Smooth muscle cell (in vitro differentiated cells): ENCODE measurements around the gene TSC22D2. TPM values are rescaled to one million over a fixed set of nuclear protein-coding genes. Genes with fewer than 3 reads are reported as not detected.

ENCODE experiments used
- DNase-seq: peaks from one replicate; lab custom pipeline; 2025; ENCODE audit not compliant: unreplicated experiment; lab: John Stamatoyannopoulos, UW
- H2AFZ ChIP-seq: fragments of 200-600 bp; sonication (generic); 2 replicates; pipeline ENCODE4 v1.6.0; 2016; ENCODE audit warnings: antibody characterized with exemption, low read depth, mild to moderate bottlenecking
- H3F3A ChIP-seq: fragments of 200-600 bp; sonication (generic); 2 replicates; pipeline ENCODE4 v1.6.0; 2017; ENCODE audit warnings: antibody characterized with exemption, low read depth
- H3K27ac ChIP-seq: fragments of 200-600 bp; sonication (generic); 2 replicates; pipeline ENCODE4 v1.5.1; 2016; ENCODE audit warnings: low read depth, mild to moderate bottlenecking
- H3K27me3 ChIP-seq: fragments of 200-600 bp; sonication (generic); 2 replicates; pipeline ENCODE4 v1.6.1; 2016; ENCODE audit warnings: low read depth, mild to moderate bottlenecking
- H3K36me3 ChIP-seq: fragments of 200-600 bp; sonication (generic); 2 replicates; pipeline ENCODE4 v1.5.1; 2016; ENCODE audit warnings: low read depth
- H3K4me1 ChIP-seq: fragments of 200-600 bp; sonication (generic); 2 replicates; pipeline ENCODE4 v1.5.1; 2016; ENCODE audit warnings: low read depth
- H3K4me2 ChIP-seq: fragments of 200-600 bp; sonication (generic); 2 replicates; pipeline ENCODE4 v1.6.0; 2016; ENCODE audit warnings: mild to moderate bottlenecking
- H3K4me3 ChIP-seq: fragments of 200-600 bp; sonication (generic); 2 replicates; pipeline ENCODE4 v1.5.1; 2016; ENCODE audit warnings: mild to moderate bottlenecking
- H3K79me2 ChIP-seq: fragments of 200-600 bp; sonication (generic); 2 replicates; pipeline ENCODE4 v1.6.0; 2016; ENCODE audit warnings: low read depth, mild to moderate bottlenecking
- H3K9ac ChIP-seq: fragments of 200-600 bp; sonication (generic); 2 replicates; pipeline ENCODE4 v1.6.0; 2016; ENCODE audit warnings: low read depth
- H3K9me3 ChIP-seq: fragments of 200-600 bp; sonication (generic); replicated peaks from 2 replicates; pipeline ENCODE4 v1.5.1; 2016; ENCODE audit warnings: low read depth
- H4K20me1 ChIP-seq: fragments of 200-600 bp; sonication (generic); 2 replicates; pipeline ENCODE4 v1.6.0; 2016; ENCODE audit warnings: low read depth
- WGBS: methylation state at CpG from one replicate; pipeline ENCODE4 v1.1.7; 2016; ENCODE audit warnings: low lambda C conversion rate; 5-methylcytosine and 5-hydroxymethylcytosine counted together
- polyA plus RNA-seq: library from polyadenylated mRNA; unstranded; fragments of >200 nt; fragmentation: Nextera tagmentation; extraction: Ambion mirVana; gene quantifications from 2 replicates; pipeline ENCODE4 v1.2.1, GENCODE V29; 2016
- total RNA-seq: library from RNA; depleted of rRNA; stranded (reverse); fragments of >200 nt; gene quantifications from 2 replicates; pipeline ENCODE4 v1.2.3, GENCODE V29; 2014
- TF ChIP-seq, protein P1 (sequence below): fragments of 200-600 bp; sonication (generic); IDR thresholded peaks from 2 replicates; pipeline ENCODE4 v1.5.1; 2017; ENCODE audit warnings: borderline replicate concordance, mild to moderate bottlenecking, antibody characterized with exemption; ENCODE audit not compliant: insufficient read depth, poor library complexity, severe bottlenecking

The TSC22D2 gene
- total and polyA plus RNA-seq, 2 experiments from 2014 or later = 31.7 to 37.0 TPM

DNA sequence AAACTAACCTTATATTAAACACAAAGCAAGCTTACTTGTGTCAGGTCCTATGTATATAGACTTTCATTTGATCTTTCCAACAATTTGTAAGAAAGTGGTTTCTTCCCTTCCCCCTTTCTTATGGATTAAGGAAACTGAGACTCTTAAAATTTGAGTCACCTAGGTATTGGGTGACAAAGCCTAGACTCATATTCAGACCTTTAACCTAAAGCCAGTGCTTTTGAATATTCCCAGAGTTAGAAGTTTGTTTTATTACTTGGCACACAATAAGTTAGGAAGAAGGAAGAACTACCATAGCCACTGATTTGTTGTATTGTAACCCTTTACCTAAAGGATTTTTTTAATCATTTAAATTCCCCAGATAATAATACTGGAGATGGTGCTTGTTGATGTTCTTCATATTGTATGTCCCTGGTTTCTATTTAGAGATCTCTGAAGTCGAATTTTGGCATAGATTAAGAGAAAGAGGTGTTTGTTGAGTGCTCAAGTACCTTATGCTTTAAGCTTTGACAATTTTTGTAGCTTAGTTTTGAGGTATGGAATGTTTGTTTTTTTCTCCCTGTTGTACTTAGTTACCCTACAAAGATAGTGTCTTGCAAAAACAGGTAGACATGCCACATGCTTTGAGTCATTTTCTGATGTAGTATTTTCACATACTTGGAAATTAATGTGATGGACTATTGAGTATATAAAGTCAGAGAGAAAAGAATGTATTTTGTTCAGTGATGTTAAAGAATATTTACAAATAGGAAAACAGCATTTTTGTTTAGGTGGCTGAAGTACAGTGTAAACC, 11.2 kb downstream of the TSC22D2 start:
- TF ChIP-seq, protein P1, sequence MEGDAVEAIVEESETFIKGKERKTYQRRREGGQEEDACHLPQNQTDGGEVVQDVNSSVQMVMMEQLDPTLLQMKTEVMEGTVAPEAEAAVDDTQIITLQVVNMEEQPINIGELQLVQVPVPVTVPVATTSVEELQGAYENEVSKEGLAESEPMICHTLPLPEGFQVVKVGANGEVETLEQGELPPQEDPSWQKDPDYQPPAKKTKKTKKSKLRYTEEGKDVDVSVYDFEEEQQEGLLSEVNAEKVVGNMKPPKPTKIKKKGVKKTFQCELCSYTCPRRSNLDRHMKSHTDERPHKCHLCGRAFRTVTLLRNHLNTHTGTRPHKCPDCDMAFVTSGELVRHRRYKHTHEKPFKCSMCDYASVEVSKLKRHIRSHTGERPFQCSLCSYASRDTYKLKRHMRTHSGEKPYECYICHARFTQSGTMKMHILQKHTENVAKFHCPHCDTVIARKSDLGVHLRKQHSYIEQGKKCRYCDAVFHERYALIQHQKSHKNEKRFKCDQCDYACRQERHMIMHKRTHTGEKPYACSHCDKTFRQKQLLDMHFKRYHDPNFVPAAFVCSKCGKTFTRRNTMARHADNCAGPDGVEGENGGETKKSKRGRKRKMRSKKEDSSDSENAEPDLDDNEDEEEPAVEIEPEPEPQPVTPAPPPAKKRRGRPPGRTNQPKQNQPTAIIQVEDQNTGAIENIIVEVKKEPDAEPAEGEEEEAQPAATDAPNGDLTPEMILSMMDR = no peak
- peaks cover 100% of the 10 kb centered on the region for H3K79me2 ChIP-seq
- no peaks in the 10 kb centered on the region for H3K27me3 ChIP-seq
- peaks cover 60% of the 10 kb centered on the region for H3K4me1 ChIP-seq
- peak overlapping the region; percentile 46 for H3K27ac ChIP-seq
- no peak overlapping the region for H3K4me3 ChIP-seq
- no peaks in the 10 kb centered on the region for H3K36me3 ChIP-seq
- WGBS = 83% methylated on average over 1 of the region's 1 CpG
- H3K9ac ChIP-seq = no peak overlapping the region
- peaks cover 100% of the 10 kb centered on the region for H4K20me1 ChIP-seq
- no peak overlapping the region for H2AFZ ChIP-seq
- peaks cover 7% of the 10 kb centered on the region for H3F3A ChIP-seq
- peak overlapping the region; percentile 92 for H3K4me2 ChIP-seq
- no peak for DNase-seq
- H3K9me3 ChIP-seq = no peaks in the 10 kb centered on the region

DNA sequence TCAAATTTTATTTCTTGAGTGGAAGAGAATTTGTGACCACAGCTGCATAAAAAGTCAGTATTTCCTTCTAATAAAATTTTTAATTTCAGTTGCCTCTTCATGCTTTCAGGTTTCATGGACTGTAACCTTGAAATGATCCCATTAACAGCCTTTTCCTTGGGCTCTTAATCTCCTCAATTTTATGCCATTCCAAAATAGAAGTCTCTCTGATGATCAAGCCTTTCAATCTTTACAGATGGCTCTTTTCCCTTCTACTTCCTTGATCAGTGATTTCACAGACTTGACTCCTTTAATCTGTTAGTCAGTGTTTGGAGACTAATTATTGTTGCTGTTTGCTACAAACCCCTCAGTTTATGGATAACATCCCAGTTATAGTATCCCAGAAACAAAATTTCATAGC, 11.9 kb downstream of the TSC22D2 start:
- Histone ChIP-seq H3K79me2 (peaks cover 100% of the 10 kb centered on the region), H3K4me1 (peaks cover 55% of the 10 kb centered on the region), H3K9me3 (no peaks in the 10 kb centered on the region), H3K9ac (peak overlapping the region; percentile 1), H3K4me2 (peak overlapping the region; percentile 92), H3K4me3 (no peak overlapping the region), H3K27me3 (no peaks in the 10 kb centered on the region), H3K36me3 (peaks cover 5% of the 10 kb centered on the region), H2AFZ (no peak overlapping the region), H4K20me1 (peaks cover 100% of the 10 kb centered on the region), H3K27ac (peak overlapping the region; percentile 46), H3F3A (peaks cover 7% of the 10 kb centered on the region)
- TF ChIP-seq, protein P1 = no peak
- no peak for DNase-seq

DNA sequence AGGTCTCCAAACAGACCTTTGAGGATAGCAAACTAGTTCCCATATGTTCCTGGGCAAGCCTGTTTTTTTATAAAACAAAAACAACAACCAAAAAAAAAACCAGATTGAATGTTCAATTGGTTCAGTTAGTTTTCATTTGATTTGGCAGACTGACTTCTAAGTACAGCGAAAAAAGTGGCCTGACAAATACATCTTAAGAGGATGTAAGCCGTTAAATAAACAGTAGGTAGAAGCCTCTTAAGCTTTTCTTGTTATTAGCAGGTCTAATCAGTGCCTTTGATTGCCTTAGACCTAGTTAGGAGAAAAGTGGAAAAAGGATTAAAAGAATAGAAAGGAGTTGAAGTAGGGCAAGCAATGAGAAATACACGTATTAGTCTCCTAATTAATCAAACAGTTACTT, 13.2 kb downstream of the TSC22D2 start:
- Histone ChIP-seq H2AFZ (no peak overlapping the region), H3K27me3 (no peaks in the 10 kb centered on the region), H4K20me1 (peaks cover 100% of the 10 kb centered on the region), H3K79me2 (peaks cover 100% of the 10 kb centered on the region), H3K4me1 (peaks cover 43% of the 10 kb centered on the region), H3K4me3 (no peak overlapping the region), H3F3A (no peaks in the 10 kb centered on the region), H3K9me3 (no peaks in the 10 kb centered on the region), H3K9ac (no peak overlapping the region), H3K4me2 (peak overlapping the region; percentile 43), H3K36me3 (peaks cover 5% of the 10 kb centered on the region), H3K27ac (peak overlapping the region; percentile 10)
- 78% methylated on average over 3 of the region's 3 CpGs for WGBS
- DNase-seq = no peak
- TF ChIP-seq, protein P1 = no peak
